HEK293T (cell line): ENCODE results near the gene SUN5.

Source experiments
- FOXK2 ChIP-seq: fragments of 450-650 bp; IDR thresholded peaks from 2 replicates; pipeline ENCODE4 v1.6.1; 2016; ENCODE audit warnings: mild to moderate bottlenecking
- FOXM1 ChIP-seq: fragments of 450-650 bp; IDR thresholded peaks from 2 replicates; pipeline ENCODE4 v1.6.1; 2017; ENCODE audit warnings: mild to moderate bottlenecking, borderline replicate concordance
- L3MBTL2 ChIP-seq: fragments of 450-650 bp; conservative IDR thresholded peaks from 2 replicates; pipeline ENCODE4 v1.6.1; 2016; ENCODE audit warnings: mild to moderate bottlenecking
- SP1 ChIP-seq: fragments of 450-650 bp; IDR thresholded peaks from 2 replicates; pipeline ENCODE4 v1.6.1; 2017

- TF ChIP-seq SP1 (no peak), FOXK2 (no peak), FOXM1 (no peak), L3MBTL2 (no peak)
Observed at GRCh38 chr20:33033381-33033780, 29.1 kb upstream of the SUN5 start.
